GM06990 (cell line): Measurements from ENCODE around the gene GOSR1.
"Not testable (repeated sequence)": the region's sequence is repeated elsewhere in the genome, so short reads cannot be mapped to it uniquely, and the experiment has no call there.

ENCODE experiments used
- DNase-seq: peaks from one replicate; pipeline ENCODE4 v3.0.0-alpha.2; 2011; ENCODE audit not compliant: insufficient read length; ENCODE audit errors: extremely low read depth
- H3K27me3 ChIP-seq: replicated peaks from 2 replicates; pipeline ENCODE4 v1.6.0; 2011; ENCODE audit warnings: low read length; ENCODE audit not compliant: control insufficient read depth, insufficient read depth
- H3K36me3 ChIP-seq: 2 replicates; pipeline ENCODE4 v1.5.1; 2011; ENCODE audit warnings: low read length; ENCODE audit not compliant: control insufficient read depth, insufficient read depth
- H3K4me3 ChIP-seq: replicated peaks from 2 replicates; pipeline ENCODE4 v1.5.1; 2011; ENCODE audit warnings: low read depth, mild to moderate bottlenecking, control low read depth, low read length
- TF ChIP-seq, protein P1 (sequence below): IDR thresholded peaks from 2 replicates; pipeline ENCODE4 v1.5.1; 2011; ENCODE audit warnings: low read length, control low read depth, mild to moderate bottlenecking, inconsistent platforms; ENCODE audit not compliant: insufficient read depth, poor library complexity, severe bottlenecking

GOSR1 gene

DNA sequence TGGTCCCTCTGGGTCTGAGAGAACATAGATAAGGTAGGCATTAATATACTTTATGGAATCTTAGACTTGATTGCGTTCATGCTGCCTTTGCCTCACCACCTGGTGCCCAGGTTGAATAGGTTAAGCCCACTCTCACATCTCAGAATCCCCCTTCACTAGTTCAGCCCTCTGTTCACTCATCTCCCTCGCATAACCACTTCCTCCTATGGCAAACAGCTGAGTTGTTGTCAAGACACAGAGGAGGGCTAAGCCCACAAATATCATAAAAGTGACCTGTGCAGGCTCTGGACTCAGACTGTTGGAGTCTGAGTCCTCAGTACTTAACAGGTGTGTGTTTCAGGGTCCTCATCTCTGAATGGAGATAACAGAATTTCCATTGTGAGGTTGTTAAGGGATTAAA lies 55.7 kb downstream of the GOSR1 start:
- no peak for DNase-seq
- Histone ChIP-seq H3K27me3 (no peaks in the 10 kb centered on the region), H3K4me3 (no peak overlapping the region), H3K36me3 (no peaks in the 10 kb centered on the region)
- TF ChIP-seq, protein P1, sequence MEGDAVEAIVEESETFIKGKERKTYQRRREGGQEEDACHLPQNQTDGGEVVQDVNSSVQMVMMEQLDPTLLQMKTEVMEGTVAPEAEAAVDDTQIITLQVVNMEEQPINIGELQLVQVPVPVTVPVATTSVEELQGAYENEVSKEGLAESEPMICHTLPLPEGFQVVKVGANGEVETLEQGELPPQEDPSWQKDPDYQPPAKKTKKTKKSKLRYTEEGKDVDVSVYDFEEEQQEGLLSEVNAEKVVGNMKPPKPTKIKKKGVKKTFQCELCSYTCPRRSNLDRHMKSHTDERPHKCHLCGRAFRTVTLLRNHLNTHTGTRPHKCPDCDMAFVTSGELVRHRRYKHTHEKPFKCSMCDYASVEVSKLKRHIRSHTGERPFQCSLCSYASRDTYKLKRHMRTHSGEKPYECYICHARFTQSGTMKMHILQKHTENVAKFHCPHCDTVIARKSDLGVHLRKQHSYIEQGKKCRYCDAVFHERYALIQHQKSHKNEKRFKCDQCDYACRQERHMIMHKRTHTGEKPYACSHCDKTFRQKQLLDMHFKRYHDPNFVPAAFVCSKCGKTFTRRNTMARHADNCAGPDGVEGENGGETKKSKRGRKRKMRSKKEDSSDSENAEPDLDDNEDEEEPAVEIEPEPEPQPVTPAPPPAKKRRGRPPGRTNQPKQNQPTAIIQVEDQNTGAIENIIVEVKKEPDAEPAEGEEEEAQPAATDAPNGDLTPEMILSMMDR, result no peak

DNA sequence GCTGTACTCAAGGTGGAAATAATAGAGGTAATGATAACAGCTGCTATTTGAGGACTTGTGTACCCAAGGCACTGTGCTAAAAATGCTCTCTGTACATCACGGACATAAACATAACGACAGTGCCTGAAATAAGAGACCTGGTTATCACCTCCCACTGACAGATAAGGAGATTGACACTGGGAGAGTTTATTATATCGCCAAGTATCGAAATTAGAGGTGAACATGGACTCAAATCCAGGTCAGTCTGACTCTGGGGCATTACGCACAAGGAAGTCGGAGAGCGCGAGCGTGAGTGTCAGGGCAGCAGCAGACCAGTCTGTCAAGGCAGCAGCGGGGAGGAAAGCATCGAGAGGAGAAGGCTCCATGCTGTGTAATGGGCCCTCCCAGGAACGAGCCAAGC lies 57.1 kb downstream of the GOSR1 start:
- TF ChIP-seq, protein P1, result no peak
- Histone ChIP-seq H3K36me3 (no peaks in the 10 kb centered on the region), H3K27me3 (no peaks in the 10 kb centered on the region), H3K4me3 (no peak overlapping the region)
- DNase-seq, result no peak

DNA sequence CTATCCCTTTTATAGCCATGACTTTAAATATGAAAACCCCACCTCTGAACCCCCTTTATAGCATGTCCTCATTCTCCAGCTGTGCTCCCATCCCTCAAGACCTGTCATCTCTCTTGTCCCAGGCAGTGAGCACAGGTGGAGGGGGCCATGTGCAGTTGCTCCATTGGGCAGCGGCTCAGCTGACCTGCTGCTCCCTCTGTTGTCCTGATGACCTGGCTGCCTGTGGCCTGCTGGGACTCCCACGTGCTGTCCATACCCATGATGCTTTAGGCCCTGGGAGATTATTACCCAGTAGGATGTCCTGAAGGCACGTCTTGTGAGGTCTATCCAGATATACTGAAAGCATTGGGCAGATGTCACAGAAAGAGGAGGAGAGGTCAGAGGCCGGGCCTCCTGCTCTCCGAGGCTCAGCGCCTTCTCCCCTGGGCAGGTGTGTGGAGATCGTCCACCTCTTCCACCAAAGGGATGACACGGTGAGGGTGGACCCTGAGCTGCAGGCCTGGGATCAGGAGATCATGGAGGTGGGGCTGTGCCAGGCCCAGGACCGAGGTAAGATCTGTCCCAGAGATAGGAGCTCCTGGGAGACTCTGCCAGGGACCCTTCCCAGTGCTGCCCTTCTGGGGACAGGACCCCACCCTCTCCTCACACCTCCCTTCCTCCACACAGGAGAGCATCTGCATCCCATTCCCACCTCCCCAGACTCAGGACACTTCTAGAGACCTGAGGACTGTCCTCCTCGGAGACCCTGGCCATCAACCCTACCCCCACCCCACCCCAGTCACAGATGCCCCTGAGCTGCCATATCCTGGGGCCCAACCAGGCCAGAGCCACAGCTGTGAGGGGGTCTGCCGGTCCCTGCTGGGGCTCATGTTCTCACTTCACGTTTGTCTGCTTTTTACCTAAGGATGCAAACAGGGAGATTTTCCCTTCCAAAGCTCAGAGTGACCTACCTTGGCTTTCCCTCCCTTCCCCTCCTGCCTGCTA lies 58.0 kb downstream of the GOSR1 start:
- no peak overlapping the region for H3K4me3 ChIP-seq
- no peaks in the 10 kb centered on the region for H3K27me3 ChIP-seq
- DNase-seq, result no peak
- TF ChIP-seq, protein P1, result no peak
- H3K36me3 ChIP-seq, result no peaks in the 10 kb centered on the region

DNA sequence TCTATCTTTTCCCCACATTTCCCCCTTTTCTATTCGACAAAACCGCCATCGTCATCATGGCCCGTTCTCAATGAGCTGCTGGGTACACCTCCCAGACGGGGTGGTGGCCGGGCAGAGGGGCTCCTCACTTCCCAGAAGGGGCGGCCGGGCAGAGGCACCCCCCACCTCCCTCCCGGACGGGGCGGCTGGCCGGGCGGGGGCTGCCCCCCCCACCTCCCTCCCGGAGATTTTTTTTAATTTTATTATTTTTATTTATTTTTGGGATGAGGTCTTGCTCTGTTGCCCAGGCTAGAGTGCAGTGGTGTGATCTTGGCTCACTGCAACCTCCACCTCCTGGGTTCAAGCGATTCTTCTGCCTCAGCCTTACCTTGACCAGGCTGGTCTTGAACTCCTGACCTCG lies 59.6 kb downstream of the GOSR1 start:
- not testable (repeated sequence) for H3K4me3 ChIP-seq, H3K27me3 ChIP-seq, DNase-seq, H3K36me3 ChIP-seq

DNA sequence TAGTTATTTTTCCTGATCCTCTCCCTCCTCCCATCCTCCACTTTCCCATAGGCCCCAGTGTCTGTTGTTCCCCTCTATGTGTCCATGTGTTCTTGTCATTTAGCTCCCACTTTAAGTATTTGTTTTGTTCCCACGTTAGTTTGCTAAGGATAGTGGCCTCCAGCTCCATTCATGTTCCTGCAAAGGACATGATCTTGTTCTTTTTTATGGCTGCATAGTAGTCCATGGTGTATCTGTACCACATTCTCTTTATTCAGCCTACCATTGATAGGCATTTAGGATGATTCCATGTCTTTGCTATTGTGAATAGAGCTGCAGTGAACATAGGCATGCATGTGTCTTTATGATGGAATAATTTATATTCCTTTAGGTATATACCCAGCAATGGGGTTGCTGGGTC lies 60.5 kb downstream of the GOSR1 start:
- H3K4me3 ChIP-seq, DNase-seq, H3K36me3 ChIP-seq, H3K27me3 ChIP-seq: not testable (repeated sequence)

DNA sequence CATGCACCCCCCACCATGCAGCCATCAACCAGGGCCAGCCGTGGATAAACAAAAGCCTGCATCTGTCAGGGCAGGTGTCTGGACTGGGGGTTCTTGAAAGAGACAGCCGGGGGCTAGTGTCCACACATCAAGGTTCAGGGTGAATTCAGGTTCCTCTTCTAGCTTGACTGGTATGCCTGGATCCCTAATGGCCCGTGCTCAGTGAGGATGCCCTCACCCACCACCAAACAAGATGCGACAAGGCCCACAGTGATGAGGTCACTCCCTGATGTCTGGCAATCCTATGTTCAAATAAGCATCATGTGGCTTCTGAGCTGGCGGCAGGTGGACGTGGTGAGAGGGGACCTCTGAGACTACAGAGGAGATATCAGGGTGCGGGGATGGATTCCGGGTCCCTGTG lies 64.6 kb downstream of the GOSR1 start:
- DNase-seq, result no peak
- Histone ChIP-seq H3K27me3 (no peaks in the 10 kb centered on the region), H3K36me3 (no peaks in the 10 kb centered on the region), H3K4me3 (no peak overlapping the region)
- TF ChIP-seq, protein P1, result no peak
